Measurements from ENCODE around the gene FAM240A.

Gene FAM240A

GRCh38 chr3:46673151-46674030 lies 61.1 kb downstream of the FAM240A start:
- TF ChIP-seq, protein P1, sequence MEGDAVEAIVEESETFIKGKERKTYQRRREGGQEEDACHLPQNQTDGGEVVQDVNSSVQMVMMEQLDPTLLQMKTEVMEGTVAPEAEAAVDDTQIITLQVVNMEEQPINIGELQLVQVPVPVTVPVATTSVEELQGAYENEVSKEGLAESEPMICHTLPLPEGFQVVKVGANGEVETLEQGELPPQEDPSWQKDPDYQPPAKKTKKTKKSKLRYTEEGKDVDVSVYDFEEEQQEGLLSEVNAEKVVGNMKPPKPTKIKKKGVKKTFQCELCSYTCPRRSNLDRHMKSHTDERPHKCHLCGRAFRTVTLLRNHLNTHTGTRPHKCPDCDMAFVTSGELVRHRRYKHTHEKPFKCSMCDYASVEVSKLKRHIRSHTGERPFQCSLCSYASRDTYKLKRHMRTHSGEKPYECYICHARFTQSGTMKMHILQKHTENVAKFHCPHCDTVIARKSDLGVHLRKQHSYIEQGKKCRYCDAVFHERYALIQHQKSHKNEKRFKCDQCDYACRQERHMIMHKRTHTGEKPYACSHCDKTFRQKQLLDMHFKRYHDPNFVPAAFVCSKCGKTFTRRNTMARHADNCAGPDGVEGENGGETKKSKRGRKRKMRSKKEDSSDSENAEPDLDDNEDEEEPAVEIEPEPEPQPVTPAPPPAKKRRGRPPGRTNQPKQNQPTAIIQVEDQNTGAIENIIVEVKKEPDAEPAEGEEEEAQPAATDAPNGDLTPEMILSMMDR (IDR thresholded peaks at IDR 0.05; ENCODE audit: low read depth, low read length, missing control alignments), result no peak
- in situ Hi-C loops (cut with HindIII; ENCODE audit: low sequenced_read_pairs), result no loop called here
- DNase-seq (ENCODE audit: low read depth), result no peak
- H3K4me3 ChIP-seq (ENCODE audit: low read depth, low read length), result no peak overlapping the region

GRCh38 chr3:46674031-46674845 lies 61.9 kb downstream of the FAM240A start:
- no peak for DNase-seq (ENCODE audit: low read depth)
- in situ Hi-C loops (cut with HindIII; ENCODE audit: low sequenced_read_pairs), result no loop called here
- TF ChIP-seq, protein P1 (IDR thresholded peaks at IDR 0.05; ENCODE audit: low read depth, low read length, missing control alignments), result peak; percentile 24
- H3K4me3 ChIP-seq (ENCODE audit: low read depth, low read length), result no peak overlapping the region

- no peak for DNase-seq (ENCODE audit: low read depth)
- TF ChIP-seq, protein P1 (IDR thresholded peaks at IDR 0.05; ENCODE audit: low read depth, low read length, missing control alignments), result no peak
- in situ Hi-C loops (cut with HindIII; ENCODE audit: low sequenced_read_pairs), result loop anchor here (25.0 kb wide), 1 partner anchor 112 kb away; no protein-coding TSS in a partner anchor
- H3K4me3 ChIP-seq (ENCODE audit: low read depth, low read length), result no peak overlapping the region
Observed at GRCh38 chr3:46675426-46675825, 63.1 kb downstream of the FAM240A start.
